Left forelimb (tissue), 1 donor: ENCODE measurements around the gene CYP19A1.
A peak's percentile ranks its signal among the peaks of the same experiment; 100 is the strongest.
"Not testable (repeated sequence)": the region's sequence is repeated elsewhere in the genome, so short reads cannot be mapped to it uniquely, and the experiment has no call there.

Experiments used
- DNase-seq: peaks from one replicate; pipeline ENCODE4 v3.0.0-alpha.2; 2018; ENCODE audit warnings: low spot score

The CYP19A1 gene

DNA sequence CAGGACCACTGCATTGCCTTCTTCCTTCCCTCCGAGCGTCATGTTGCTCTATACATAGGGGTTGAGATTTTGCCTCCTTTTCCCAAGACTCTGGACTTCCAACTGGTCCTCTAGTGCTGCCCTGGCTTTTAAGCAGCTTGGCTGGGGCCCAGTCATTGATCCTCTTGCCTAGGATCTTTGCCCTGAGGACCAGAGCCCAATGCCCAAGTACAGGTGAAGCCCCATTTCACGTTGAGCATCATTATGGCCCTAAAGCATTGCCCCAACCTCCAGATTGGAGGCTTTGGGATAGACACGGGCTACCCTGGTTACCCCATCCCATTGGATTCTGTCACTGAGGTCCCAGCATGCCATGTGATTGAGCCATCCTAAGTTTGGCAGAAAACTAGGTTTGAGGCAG is 47.7 kb downstream of the CYP19A1 start:
- DNase-seq: peak; percentile 48

DNA sequence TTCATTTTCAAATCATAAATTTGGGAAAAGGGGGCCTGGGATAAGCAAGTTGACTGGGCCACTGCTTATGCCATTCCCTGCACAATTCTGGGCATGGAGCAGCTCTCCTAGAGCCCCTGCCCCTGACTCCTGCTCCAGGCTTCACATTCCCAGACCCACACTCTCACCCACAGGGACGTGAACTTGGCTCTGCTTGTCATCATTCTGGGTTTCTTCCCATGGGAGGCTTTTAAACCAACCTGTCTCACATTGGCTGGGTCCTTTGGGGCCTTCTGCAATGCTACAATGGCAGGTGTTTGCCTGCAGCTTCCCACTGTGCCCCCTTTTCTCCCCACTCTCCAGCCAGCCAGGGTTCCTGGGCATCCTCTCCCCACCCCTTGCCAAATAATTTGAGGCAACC is 49.1 kb downstream of the CYP19A1 start:
- DNase-seq: peak; percentile 23

DNA sequence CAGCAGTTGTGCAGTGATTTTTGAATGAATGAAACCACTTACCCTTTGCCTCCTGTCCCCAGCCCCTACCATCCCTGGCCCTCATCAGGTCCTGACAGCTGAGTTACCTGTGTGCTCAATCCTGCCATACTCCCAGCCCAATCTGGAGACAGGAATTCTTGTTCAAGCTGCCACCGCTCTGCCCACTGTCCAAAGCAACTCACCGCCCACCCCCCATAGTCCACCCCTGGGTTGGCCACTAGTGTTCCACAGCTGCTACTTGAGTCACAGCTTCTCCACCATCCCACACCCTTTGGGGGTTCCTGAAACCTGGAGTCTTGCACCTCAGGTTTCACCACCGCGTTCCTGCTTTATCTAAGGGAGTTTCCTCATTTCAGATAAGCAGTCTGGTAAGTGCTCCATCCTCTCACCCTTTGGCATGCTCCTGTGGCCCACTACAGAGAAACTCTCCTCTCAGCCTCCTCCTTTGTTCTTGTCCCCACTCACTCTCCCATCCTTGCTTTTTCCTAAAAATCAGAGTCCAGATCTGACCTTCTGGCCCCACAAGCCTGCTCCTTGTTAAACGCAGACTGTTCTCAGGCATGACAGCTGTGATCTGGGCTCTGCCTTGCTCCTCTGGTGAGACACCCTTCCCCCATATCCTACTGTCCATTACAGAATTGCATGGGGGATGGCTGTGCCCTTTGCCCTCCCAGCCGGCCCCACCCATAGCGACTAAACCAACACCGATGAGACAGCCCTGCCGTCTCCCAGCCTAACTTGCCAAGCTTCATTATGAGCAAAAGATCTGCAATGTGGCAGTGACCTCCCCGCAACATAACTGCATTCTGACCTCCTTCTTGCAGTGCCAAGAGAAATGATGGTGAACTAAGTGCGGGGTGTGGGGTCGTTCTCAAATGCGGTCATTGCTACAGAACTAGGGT is 50.0 kb downstream of the CYP19A1 start:
- peak; percentile 49 for DNase-seq

DNA sequence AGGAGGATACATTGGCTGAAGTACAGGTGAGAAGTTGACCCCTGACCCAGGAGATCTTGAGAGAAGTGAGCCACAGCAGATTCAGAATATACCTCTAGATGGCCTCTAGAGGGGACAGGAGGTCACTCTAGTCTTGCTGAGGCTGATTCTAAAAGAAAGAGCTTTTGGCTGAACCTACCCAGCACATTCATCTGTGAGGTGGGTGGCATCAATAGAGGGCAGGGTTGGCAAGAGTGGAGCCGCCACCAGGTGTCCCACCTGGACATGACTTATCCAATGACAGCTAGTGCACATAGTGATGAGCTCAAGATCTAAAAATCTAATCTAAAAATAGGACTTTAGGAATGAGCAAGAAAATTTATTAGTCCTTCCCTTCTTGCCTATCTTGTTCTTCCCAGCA is 51.6 kb downstream of the CYP19A1 start:
- DNase-seq: no peak

DNA sequence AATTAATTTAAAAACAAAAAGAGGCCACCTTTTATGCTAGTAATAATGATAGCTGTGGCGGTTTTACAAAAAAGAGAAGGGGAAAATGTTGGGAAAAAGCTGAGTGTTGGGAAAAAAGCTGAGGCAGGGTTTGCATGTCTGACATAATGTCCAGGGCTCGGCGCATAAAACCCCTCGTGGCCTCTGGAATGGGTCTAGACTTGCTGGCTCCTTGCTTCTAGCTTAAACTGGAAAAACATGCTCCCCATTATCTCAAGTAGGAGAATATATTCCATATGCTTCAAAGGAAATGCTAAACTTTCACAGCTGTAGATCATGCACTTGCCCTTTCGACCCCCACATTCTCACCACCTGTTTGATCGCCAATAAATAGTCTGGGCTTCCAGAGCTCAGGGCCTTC is 53.0 kb downstream of the CYP19A1 start:
- DNase-seq: no peak

DNA sequence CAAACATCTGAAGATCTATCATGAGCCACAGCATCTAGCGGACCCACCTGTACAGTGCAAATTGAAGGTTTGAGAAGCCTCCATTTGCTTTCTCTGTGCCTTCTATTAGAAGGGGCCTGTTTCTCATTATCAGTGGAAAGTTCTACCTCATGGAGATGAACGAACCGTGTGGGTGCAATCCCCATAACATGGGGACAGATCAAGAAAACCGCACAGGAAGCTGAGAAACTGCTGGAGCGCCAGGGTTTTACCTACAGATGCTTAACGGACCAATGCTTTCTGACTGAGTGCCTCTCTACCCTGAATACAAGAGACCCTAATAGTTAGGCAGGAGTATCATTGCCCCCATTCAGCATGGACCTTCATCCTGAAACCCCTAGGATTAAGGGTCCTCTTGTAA is 53.5 kb downstream of the CYP19A1 start:
- DNase-seq: no peak

DNA sequence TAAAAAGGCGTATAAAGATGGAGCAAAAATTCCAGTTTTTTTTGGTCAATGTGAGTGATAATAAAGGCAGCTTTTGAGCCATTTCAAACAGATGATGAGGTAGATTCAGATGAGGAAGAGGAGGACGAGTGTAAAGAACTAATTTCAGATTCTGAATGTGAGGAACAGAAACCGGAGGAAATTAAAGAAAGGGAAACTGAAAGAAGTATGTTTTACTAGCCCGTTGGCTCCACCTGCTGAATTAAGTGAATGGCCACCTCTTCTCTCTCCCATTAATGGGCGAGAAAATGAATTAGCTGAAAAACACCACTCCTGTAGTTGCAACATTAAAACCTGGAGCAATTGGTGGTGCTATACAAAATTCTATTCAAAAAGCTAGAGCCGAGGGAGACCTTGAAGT is 55.4 kb downstream of the CYP19A1 start:
- DNase-seq: no peak

DNA sequence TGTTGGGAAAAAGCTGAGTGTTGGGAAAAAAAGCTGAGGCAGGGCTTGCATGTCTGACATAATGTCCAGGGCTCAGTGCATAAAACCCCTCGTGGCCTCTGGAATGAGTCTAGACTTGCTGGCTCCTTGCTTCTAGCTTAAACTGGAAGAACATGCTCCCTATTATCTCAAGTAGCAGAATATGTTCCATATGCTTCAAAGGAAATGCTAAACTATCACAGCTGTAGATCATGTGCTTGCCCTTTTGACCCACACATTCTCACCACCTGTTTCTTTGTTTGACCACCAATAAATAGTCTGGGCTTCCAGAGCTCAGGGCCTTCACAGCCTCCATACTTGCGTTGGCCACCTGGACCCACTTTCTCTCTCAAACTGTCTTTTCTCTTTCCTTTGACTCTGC is 56.2 kb downstream of the CYP19A1 start:
- not testable (repeated sequence) for DNase-seq

DNA sequence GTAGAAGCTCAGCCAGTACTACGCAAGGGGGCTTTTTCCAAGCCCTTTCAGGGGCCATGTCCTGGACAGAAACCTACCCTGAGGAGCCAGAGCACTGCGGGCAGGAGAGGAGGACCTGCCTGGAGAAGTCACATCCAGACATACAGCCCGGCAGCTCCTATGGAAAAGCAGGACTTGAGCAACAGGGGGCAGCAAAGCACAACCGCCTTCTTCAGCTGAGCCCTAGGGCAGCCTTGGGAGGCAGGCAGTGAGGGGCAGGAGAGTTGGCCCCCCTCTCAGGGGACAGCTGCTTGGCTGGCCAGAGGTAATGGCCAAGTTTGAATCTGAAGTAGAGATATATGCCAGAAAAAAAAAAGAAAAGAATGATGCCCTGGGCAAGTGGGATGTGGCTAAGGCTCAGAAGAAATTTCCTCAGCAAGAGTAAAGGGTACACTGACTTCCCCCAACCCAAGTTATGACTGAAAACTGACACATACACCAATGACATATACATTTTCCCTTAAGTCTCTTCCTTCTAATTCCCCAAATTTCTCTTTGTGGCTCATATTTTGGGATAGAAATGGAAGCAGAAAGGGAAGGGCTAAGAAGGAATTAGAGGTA is 56.9 kb downstream of the CYP19A1 start:
- DNase-seq: no peak

DNA sequence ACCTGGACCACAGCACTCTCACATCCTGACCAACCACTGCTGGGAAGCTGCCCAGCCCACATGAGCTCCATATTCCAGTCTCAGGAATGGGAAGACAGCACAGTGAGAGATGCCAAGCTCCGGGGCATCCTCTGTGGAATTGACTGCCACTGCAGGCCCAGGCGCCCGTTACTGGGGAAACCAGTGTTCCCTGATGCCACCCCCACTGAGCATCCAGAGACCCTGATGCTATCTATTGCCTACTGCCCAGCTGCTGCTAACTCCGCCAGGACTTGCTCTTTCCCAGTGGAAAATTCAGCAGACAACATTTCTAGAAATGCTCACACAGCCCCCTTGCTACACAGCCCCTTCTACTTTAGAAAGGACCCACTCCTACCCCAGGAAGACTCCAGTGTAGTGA is 57.6 kb downstream of the CYP19A1 start:
- DNase-seq: no peak

DNA sequence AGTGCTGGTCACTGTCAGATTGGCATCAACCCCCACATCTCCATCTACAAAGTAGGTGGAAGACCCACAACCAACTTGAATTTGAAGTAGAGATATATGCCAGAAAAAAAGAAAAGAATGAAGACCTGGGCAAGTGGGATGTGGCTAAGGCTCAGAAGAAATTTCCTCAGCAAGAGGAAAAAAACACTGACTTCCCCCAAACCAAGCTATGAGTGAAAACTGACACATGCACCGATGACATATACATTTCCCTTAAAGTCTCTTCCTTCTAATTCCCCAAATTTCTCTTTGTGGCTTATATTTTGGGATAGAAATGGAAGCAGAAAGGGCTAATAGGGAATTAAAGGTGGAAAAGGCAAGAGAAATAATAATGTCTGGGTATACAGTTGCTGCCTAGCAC is 59.0 kb downstream of the CYP19A1 start:
- no peak for DNase-seq

DNA sequence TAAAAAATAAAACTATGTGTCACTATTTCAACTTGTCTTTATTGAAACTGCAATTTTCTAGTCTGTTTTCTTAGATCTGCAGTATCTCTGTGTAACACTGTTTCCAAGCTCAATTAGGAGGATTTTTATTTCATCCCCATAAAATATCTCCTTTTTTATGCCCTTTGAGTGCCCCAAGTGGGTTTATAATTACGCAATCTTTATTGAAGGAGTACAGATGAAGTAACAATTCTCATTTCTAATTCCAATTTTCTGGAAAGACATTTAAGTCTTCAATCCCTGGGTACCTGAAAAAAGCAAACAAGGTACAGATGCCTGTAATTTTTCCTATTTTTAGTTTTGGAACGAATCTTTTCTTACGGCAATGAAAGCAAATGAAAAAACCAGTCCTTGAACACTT is 61.3 kb downstream of the CYP19A1 start:
- DNase-seq: no peak

DNA sequence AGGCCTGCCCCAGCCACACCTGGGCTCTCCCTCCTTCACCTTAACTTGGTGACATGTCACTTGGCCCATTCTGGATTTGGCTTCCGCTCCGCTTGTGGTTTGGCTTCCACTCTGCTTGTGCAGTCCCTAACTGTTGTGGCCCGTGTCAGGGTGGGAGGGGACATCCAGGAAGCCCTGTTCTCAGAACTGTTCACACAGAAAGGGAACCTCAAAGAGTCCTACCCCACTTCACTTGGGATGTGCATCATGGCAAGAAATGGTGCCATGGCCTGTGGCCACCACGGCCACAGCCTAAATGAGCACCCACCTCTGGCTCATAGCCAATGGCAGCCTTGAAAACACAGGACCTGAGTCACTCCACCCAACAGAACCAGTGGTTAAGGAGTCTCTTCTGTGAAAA is 63.4 kb downstream of the CYP19A1 start:
- DNase-seq: no peak

DNA sequence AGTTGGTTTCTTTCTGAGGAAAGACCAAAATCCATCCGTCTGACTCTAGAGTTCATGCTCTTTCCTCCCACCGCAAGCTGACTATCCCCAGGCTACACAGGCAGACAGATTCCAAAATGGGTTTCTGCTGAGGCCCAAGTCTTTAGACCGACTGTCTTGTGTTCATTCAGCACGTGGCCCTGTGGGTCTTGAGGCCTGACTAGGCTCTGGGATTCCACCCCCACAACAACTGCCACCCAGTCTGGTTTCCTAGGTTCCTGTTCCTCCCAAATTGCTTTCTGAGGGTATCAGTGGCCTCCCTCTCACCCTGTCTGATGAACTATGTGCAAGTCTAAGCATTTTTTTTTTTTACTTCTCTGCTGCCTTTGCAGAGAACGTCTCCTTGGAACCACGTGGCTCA is 67.7 kb downstream of the CYP19A1 start:
- DNase-seq: no peak

DNA sequence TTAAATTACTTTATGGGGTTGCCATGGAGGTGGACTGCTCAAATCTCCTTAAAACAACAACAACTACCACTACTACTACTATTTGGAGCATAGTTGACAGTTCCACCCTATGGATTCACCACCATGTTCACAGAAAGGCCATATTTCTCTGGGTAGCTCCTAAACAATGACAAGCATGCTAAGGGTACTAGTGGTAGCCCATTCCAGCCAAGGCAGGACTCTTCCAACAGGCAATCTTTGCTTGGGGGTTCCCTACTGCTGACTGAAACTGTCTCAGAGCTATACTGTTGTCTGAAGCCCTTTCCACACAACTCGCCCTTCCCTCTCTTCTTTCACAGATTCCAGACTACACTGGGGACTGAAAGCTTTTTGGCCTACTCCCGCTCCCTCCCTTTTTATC is 68.9 kb downstream of the CYP19A1 start:
- no peak for DNase-seq

DNA sequence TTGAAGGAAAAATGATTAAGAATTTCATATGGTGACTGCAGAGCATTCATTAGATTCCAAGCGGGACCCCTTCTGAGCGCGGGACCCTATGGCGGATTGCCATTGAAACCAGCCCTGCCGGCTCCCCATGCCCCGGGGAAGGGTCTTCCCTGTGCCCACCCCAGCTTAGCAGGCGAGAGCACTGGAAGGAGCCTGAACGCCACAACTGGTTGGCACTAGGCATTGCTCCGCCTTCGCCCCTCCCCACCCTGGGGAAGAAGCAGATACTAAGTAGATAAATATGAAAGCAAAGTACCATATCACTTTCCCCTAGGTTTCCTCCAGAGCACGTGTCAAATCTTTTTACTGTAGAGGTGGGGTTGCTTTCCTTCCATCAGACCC is 70.7 kb downstream of the CYP19A1 start:
- no peak for DNase-seq

DNA sequence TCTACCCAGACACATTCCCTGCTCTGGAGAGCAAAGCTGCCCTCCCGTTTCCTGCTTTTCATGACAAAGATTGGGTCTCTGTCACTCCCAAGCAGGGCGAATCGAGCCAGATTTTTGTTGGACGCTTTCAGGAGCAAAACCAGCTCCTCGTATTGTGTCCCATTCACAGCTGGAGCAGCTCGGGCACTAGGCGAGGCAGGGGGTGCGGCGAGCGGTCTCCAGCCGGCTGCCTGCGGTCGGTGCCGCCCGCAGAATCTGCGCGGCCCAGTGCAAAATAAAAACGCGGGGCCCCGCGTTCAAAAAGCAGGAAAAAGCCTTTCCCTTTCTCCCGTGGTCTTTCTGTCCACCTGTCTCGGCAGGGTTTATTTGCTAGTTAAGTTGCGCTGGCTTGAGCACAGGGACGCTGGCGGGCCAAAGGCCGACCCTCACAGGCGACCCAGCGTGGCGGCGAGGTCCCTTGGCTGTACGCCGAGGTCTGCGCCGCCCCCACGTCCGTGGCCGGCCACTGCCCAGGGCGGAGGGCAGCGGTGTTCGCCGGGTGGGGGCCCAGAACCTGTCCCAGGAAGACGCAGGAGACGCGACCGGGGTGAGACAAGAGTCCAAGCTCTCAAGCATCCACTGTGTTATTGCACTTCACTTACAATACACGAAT is 71.2 kb downstream of the CYP19A1 start:
- no peak for DNase-seq

DNA sequence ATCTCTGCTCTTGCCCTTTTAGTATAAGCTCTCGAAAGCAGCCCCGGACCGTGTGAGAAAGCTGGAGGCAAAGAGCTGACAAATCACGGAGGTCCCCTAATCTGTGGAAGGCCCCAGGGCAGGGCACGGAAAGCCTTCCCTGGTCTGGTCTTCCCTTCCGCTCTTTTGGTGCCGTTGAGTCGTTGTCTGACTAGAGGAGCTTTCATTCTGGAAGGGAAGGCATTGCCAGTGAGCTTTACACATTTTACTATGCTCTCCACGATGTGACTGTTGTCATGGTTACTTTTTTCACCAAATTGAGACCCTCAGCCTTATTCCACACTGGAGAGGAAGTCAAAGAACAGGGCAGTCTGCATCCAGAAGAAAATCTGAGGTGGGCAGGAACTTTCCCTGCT is 71.7 kb downstream of the CYP19A1 start:
- no peak for DNase-seq

DNA sequence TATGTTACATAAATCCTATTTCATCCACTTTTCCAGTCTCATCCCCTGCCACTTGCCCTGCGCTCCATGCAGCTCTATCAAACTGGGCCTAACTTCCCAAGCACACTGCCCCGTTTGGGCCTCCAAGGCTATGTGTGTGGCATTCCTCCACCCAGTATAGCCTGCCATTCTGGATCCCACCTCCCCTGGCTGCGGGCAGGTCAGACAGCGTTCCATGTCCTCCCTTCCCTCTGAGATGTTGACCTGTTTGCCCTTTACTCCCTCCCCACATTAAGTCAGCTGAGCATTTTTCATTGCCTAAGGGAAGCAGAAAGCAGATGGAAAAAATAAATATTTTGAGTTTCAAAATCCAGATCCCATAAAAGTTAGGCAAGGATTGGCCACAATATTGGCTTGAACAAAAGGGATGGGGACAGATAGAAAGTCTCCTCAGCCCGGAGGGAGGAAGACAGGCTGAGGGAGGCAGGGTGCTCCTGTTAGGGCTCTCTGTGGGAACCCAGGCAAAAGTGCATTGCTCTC is 73.3 kb downstream of the CYP19A1 start:
- no peak for DNase-seq

DNA sequence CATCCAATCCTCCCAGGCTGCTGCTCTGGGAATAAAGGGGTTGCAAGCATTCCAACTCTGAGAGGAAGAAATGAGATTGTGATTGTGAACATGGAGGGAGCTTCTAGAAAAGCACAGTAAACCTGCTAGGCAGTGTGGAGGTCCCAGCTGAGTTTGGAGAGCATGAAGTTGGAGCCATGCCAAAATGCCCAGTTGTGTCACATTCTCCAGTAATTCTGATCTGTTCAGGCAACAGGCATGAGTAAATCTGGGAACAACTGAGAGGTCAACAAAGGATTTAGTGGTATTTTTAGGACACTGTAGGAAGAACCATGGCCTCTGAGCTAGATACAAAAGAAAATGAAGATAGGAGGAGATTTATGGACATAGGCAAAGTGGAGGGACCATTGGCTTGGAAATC is 74.7 kb downstream of the CYP19A1 start:
- DNase-seq: no peak

DNA sequence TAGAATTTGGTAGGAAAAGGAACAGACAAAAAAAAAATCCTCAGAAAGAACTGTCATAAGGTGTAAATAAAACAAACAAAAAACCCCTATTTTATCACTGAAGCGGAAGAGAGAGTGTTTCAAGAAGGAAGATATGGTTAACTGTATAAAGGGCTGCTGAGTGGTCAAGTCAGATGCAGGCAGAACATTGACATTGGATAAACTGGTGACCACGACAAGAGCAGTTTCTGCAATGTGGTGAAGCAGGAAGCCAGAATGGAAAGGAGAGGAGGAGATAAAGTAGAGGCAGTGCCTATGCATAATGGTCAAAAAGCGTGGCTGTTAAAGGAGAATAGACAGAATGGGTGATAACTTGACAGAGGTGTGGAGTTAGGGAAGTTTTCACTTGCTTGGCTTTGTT is 75.3 kb downstream of the CYP19A1 start:
- DNase-seq: no peak

DNA sequence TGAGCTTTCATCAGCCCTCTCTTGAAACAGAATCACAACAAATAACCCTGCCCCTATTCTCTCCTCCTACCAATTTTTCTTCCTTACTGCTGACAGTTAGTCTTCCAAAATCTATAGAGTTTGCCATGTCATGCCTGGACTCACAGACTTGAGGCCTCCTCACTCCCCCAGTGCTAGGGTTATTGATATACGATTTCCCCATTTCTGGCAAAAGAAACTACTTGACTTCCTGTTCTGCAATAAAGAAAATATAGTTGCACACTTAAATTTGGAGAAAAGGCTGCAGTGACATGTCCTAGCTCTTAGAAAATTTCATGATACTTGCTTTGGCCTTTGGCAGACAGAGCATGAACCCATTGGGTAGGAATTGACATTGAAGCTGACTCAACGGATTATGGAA is 75.9 kb downstream of the CYP19A1 start:
- no peak for DNase-seq

DNA sequence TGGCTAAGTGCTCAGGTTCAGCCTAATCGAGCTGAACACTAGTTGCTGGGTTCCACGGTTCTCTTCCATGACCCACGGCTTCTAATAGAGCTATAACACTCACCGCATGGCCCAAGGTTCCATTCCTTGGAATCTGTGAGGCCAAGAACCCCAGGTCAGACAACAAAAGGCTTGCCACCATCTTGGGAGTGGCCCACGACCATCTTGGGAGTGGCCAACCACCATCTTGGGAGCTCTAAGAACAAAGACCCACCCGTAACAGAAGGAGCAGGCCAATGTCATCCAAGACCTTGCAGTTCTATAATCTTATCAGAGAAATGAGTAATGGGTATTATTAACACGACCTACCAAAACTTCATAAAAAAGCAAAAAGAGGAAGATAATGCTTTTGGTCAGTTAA is 77.3 kb downstream of the CYP19A1 start:
- DNase-seq: not testable (repeated sequence)
